Endothelial cell (in vitro differentiated cells): ENCODE results near the gene LAMA2. TPM values are rescaled to one million over a fixed set of nuclear protein-coding genes. Genes with fewer than 3 reads are reported as not detected.

Source experiments
- DNase-seq: peaks from one replicate; pipeline ENCODE4 v3.0.0; 2021; ENCODE audit warnings: low spot score
- H3K27ac Mint-ChIP-seq: one replicate; pipeline ENCODE4 v1.8.0; 2021; ENCODE audit warnings: mixed read lengths, inconsistent platforms; ENCODE audit not compliant: unreplicated experiment
- H3K27me3 Mint-ChIP-seq: one replicate; pipeline ENCODE4 v1.8.0; 2021; ENCODE audit warnings: mild to moderate bottlenecking, moderate library complexity, mixed read lengths, inconsistent platforms; ENCODE audit not compliant: unreplicated experiment
- H3K36me3 Mint-ChIP-seq: one replicate; pipeline ENCODE4 v1.8.0; 2021; ENCODE audit warnings: mild to moderate bottlenecking, low read depth, mixed read lengths, inconsistent platforms; ENCODE audit not compliant: unreplicated experiment
- H3K4me1 Mint-ChIP-seq: one replicate; pipeline ENCODE4 v1.8.0; 2021; ENCODE audit warnings: mild to moderate bottlenecking, mixed read lengths, inconsistent platforms; ENCODE audit not compliant: unreplicated experiment
- H3K4me3 Mint-ChIP-seq: one replicate; pipeline ENCODE4 v1.8.0; 2021; ENCODE audit warnings: mild to moderate bottlenecking, mixed read lengths, inconsistent platforms; ENCODE audit not compliant: unreplicated experiment
- H3K9me3 Mint-ChIP-seq: one replicate; pipeline ENCODE4 v1.8.0; 2021; ENCODE audit warnings: mixed read lengths, inconsistent platforms; ENCODE audit not compliant: unreplicated experiment
- total RNA-seq: library from RNA; stranded (reverse); fragmentation: NEBNext Ultra II Directional; extraction: Animal tissue kit (Norgen Biotek cat#: 25700); gene quantifications from one replicate; pipeline ENCODE4 v1.2.1, GENCODE V29; 2021; ENCODE audit not compliant: unreplicated experiment
- TF ChIP-seq, protein P1 (sequence below): fragments of 200-600 bp; sonication (generic); IDR thresholded peaks from one replicate; pipeline ENCODE4 v1.5.0; 2021; ENCODE audit warnings: antibody characterized with exemption; ENCODE audit not compliant: unreplicated experiment

Gene LAMA2
- total RNA-seq, 1 donor from 2014 or later = 2.0 TPM

DNA sequence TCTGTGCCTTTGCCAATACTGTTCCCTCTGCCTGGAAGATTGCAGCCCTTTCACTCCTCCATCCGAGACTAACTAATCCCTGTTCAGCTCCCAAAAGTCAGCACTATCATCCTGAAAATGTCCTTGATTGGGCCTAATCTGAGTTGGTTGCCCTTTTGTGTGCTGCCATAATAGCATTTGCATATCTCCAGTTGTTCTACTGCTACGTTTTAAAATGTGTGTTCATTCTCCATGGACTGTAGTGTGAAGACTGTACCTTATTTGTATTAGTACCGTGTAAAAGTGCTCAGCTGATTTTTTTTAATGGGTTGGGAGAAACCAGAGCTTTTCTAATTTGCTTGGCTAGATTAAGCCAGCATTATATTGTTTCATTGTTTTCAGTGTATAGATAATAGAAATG, 401.3 kb downstream of the LAMA2 start:
- no peaks in the 10 kb centered on the region for H3K4me1 Mint-ChIP-seq
- no peaks in the 10 kb centered on the region for H3K36me3 Mint-ChIP-seq
- DNase-seq = no peak
- peaks cover 2% of the 10 kb centered on the region for H3K27me3 Mint-ChIP-seq
- H3K27ac Mint-ChIP-seq = no peak overlapping the region
- no peaks in the 10 kb centered on the region for H3K9me3 Mint-ChIP-seq
- no peak overlapping the region for H3K4me3 Mint-ChIP-seq
- TF ChIP-seq, protein P1, sequence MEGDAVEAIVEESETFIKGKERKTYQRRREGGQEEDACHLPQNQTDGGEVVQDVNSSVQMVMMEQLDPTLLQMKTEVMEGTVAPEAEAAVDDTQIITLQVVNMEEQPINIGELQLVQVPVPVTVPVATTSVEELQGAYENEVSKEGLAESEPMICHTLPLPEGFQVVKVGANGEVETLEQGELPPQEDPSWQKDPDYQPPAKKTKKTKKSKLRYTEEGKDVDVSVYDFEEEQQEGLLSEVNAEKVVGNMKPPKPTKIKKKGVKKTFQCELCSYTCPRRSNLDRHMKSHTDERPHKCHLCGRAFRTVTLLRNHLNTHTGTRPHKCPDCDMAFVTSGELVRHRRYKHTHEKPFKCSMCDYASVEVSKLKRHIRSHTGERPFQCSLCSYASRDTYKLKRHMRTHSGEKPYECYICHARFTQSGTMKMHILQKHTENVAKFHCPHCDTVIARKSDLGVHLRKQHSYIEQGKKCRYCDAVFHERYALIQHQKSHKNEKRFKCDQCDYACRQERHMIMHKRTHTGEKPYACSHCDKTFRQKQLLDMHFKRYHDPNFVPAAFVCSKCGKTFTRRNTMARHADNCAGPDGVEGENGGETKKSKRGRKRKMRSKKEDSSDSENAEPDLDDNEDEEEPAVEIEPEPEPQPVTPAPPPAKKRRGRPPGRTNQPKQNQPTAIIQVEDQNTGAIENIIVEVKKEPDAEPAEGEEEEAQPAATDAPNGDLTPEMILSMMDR = no peak

DNA sequence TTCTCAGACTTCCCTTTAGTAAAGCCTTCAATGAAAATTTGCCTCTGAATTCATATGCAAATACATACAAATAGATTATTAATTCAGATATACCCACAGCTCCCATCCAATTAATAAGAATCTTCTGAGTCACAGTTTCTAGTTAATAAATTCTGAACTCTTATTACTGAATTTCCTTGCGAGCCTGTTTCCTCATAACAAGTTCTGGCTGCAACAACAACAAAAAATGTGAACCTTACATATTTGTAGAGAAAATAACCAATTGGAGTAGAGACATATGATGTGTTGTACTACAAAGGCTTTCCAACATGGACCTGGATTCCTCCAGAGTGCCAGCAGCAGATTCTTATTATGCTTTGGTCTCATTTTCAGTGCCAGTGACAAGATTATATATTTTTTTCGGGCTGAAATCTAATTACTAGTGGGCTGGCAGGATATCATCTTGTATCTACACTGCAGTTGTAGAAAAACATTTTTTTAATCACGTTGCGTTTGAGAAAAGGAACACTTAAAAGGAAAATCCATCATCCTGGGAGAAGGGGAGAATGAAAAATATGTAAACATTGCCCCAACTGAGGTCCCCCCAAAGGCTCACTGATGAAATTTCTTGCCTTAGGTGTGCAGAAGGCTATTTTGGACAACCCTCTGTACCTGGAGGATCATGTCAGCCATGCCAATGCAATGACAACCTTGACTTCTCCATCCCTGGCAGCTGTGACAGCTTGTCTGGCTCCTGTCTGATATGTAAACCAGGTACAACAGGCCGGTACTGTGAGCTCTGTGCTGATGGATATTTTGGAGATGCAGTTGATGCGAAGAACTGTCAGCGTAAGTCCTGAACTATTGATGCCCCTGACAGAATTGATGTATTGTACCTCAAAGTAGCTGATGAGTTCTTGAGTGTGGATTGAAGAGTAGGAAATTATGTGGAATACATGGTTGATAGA, 404.6 kb downstream of the LAMA2 start:
- Mint-ChIP-seq H3K27me3 (peaks cover 2% of the 10 kb centered on the region), H3K9me3 (no peaks in the 10 kb centered on the region), H3K27ac (no peak overlapping the region), H3K4me3 (no peak overlapping the region), H3K36me3 (no peaks in the 10 kb centered on the region), H3K4me1 (no peaks in the 10 kb centered on the region)
- TF ChIP-seq, protein P1 = no peak
- no peak for DNase-seq

DNA sequence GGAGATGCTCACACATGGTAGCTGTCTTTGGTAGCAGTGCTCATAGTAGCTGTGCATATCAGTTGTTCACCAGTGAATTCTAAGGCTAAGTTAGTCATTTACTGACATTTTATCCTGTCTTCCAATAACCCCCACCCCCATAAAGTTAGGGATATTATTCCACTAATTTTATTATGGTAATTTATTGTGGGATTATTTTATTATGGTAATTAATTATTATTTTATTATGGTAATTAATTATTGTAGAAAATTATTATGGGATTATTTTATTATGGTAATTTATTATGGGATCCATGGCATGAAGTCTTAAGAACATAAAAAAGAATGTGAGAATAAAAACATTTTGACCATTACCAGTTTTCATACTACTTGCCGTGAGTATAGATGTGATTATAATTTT, 406.5 kb downstream of the LAMA2 start:
- H3K4me3 Mint-ChIP-seq = no peak overlapping the region
- H3K27ac Mint-ChIP-seq = no peak overlapping the region
- H3K27me3 Mint-ChIP-seq = peaks cover 2% of the 10 kb centered on the region
- no peaks in the 10 kb centered on the region for H3K4me1 Mint-ChIP-seq
- DNase-seq = no peak
- no peaks in the 10 kb centered on the region for H3K36me3 Mint-ChIP-seq
- H3K9me3 Mint-ChIP-seq = no peaks in the 10 kb centered on the region
- TF ChIP-seq, protein P1 = no peak

DNA sequence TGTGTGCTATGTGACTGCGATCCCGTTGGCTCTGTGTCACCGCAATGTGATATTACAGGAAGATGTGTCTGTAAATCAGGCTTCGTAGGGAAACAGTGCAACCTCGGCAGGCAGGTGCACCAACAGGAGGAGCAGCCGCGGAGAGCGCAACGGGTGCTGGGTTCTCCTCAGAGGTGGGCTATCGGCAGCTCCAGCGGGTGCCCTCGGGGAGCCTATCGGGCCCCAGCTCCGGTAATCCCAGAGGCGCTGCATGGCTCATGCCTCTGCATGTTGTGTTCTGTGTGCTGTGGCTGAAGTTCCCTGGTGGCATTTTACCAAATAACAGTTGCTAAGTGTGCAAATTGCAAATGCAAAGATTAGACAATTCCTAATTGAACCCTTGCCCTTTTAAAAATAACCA, 409.9 kb downstream of the LAMA2 start:
- H3K4me3 Mint-ChIP-seq = no peak overlapping the region
- TF ChIP-seq, protein P1 = no peak

DNA sequence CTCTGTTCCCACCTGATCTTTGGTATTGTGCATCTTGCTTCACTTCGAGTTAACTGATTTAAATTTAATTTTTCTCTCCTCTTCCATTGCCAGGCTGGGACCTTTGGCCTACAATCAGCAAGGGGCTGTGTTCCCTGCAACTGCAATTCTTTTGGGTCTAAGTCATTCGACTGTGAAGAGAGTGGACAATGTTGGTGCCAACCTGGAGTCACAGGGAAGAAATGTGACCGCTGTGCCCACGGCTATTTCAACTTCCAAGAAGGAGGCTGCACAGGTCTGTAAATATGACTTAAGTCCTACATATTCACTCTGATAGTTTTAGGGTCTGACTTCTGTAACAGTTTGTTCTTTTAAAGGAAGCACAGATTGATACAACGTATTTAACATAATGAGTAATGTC, 414.7 kb downstream of the LAMA2 start:
- Mint-ChIP-seq H3K27me3 (peaks cover 1% of the 10 kb centered on the region), H3K27ac (no peak overlapping the region)
- TF ChIP-seq, protein P1 = no peak

More for the DNA sequence above, 409.9 kb downstream of the LAMA2 start:
- DNase-seq = no peak
- no peaks in the 10 kb centered on the region for H3K9me3 Mint-ChIP-seq
- H3K27ac Mint-ChIP-seq = no peak overlapping the region
- no peaks in the 10 kb centered on the region for H3K27me3 Mint-ChIP-seq
- no peaks in the 10 kb centered on the region for H3K36me3 Mint-ChIP-seq
- H3K4me1 Mint-ChIP-seq = no peaks in the 10 kb centered on the region

More for the DNA sequence above, 414.7 kb downstream of the LAMA2 start:
- Mint-ChIP-seq H3K4me3 (no peak overlapping the region), H3K9me3 (no peaks in the 10 kb centered on the region), H3K36me3 (no peaks in the 10 kb centered on the region), H3K4me1 (no peaks in the 10 kb centered on the region)
- no peak for DNase-seq
